ENCODE measurements around the gene SNX11. TPM values are rescaled to one million over a fixed set of nuclear protein-coding genes. Genes with fewer than 3 reads are reported as not detected.

SNX11 gene
- total RNA-seq, 1 donor from 2014 or later, result 10.5 TPM

DNA sequence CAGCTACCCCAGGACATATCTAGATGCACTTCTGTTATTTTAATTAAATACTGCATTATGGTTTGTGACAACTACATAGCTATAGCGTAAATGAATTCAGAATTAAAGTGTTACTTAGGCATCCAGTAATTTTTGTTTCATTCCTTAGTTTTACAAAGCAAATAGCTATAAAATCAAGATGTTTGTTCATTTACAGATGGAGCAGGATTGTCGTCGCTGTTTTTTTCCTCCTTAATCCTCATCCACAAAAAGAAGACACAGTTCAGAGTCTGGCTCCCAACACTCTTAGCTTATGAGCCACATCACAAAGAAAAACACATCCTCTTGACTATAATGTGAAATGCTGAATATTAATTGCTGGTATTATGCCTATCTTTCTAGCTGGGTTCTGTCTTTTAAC, 43.7 kb downstream of the SNX11 start:
- DNase-seq (ENCODE audit: missing footprints), result no peak
- no peak for ATAC-seq
- intact Hi-C loops (cut with DNase I), result no loop called here

DNA sequence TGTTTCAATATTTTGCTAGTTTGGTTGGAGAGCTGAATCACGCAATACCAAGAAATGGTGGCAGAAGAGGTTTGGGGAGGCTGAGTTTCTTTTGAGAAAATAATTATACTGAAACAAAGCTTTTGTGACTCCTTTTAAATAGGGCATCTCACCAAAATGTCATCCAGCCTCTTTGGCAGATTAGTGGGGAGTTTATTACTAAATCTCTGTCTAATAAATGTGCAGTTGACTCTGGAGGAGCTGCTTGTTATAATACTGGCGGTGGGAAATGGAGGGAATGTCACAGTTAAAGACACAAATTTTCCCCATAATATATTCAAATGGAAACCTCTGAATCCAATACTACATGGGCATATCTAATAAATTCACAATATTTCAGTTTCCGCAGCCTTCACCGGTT, 44.7 kb downstream of the SNX11 start:
- intact Hi-C loops (cut with DNase I), result no loop called here
- DNase-seq (ENCODE audit: missing footprints) (no peak), ATAC-seq (no peak)

GRCh38 chr17:48153691-48154358, 46.3 kb downstream of the SNX11 start:
- ATAC-seq (no peak), DNase-seq (ENCODE audit: missing footprints) (no peak)
- intact Hi-C loops (cut with DNase I), result no loop called here

DNA sequence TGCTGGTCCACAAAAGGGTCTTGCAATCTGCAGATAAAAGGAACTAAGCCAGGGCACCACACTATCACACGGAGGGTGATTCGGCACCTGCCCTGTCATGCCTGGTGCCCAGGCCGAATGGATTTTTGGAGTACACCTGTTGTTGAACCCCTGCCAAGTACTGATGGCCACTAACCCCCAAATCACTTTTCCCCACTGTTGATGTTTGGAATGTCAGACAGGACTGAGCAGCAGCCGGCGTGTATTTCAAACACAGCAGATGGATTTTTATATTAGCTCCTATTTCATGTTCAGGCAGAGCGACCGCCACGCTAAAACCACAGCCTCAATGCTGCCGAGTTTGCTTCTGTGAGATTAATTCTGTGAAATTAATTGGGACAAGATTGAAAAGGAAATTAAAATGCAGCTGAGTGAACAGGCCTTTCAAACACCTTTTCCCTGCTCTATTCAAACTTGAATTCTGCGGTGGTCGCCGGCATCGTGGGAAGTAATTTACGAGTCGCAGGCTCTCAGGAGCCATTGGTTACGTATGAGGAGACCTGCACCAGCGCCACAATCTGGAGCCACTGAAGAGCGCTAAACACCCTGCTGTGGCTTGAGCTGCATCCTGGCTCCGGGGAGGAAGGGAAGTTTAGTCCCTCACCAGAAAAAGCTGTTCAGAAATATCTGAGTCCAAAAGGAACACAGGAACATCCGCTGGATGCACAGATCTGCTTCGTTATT, 48.5 kb downstream of the SNX11 start:
- ATAC-seq, result no peak
- intact Hi-C loops (cut with DNase I), result no loop called here
- no peak for DNase-seq (ENCODE audit: missing footprints)

DNA sequence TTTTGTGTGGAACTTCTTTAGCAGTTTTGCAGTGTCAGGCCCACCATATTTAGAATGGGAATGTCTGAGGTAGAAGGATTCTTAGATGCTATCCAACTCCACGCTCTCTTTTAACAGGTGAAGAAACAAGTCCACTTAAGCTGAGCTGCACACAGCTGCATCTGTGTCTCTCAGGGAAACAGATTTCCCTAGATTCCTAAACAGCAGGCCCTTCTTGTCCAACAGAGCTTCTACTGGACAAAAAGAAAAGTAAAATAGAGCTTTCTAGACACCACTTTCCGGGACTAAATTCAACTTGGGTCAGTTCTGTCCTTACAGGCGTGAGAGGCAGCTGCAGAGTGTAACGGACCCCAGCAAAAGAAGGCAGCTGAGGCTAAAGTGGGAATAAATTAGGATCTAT, 51.7 kb downstream of the SNX11 start:
- intact Hi-C loops (cut with DNase I), result no loop called here
- ATAC-seq (no peak), DNase-seq (ENCODE audit: missing footprints) (no peak)

DNA sequence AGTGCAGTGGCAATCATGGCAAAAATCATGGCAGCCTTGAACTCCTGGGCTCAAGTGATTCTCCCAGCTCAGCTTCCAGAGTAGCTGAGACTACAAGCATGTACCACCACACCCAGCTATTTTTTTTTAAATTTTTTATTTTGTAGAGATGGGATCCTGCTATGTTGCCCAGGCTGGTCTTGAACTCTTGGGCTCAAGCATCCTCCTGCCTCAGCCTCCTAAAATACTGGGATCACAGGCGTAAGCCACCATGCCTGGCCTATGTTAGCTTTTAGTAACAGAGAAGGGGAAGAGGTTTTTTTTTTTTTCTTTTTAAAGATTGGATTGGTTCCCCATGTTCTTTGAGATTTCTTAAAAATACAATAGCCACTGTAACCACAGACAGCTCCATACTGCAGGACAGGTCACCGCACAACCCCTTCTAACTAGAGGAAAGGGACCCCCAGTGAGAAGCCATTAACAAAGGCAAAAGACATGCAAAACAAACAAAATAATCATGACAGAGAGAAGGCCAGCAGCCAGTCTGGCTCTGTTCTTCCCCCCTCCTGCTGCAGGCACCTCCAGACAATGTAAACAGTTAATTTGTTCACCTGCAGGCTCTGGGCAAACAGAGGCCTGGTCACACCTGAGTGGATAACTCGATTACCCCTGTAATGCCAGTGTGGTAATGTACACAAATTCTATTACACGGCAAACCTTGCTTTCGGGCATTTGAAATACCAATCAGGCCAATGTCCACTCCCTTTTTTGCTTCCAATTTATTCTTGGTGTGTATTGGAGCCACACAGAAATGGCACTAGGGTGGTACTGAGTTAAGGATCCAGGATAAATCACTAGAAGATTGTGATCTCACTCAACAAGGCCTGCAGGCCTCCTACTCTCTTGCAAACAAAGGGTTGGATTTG, 52.9 kb downstream of the SNX11 start:
- no peak for ATAC-seq
- intact Hi-C loops (cut with DNase I), result no loop called here
- no peak for DNase-seq (ENCODE audit: missing footprints)

DNA sequence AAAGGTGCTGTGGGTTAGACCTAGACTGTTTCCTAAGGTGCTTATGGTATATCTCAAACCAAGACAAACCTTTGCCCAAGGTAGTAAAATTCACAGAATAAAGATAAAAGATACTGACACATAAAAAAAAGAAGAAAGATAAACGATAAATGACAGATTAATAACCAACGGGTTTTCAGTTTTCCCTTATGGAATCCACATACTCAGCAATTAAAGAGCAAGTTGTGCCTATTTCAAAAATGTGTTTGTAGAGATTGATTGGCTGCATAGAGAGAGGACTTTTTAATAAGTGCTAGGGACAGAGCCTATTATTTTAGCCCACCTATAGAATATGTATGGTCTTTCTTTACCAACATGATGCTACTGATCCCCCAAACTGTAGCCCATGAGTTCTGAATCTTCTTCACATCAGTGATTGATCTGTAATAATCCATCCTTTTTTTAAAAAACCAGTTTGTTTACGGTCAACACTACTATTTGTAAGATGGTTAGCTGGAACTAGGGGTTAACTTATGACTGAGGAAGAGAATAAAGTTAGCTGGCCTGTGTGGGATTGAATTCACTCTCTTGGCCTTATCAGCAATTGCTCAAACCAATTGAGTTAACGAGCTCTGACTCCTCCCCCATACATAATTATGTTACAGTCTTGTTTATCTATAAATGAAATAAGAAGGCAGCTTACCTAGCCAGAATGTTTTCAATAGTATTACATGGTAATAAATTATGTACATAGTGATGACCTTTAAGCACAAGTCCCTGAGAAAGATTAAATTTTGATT, 53.8 kb downstream of the SNX11 start:
- intact Hi-C loops (cut with DNase I), result no loop called here
- ATAC-seq, result no peak
- no peak for DNase-seq (ENCODE audit: missing footprints)

DNA sequence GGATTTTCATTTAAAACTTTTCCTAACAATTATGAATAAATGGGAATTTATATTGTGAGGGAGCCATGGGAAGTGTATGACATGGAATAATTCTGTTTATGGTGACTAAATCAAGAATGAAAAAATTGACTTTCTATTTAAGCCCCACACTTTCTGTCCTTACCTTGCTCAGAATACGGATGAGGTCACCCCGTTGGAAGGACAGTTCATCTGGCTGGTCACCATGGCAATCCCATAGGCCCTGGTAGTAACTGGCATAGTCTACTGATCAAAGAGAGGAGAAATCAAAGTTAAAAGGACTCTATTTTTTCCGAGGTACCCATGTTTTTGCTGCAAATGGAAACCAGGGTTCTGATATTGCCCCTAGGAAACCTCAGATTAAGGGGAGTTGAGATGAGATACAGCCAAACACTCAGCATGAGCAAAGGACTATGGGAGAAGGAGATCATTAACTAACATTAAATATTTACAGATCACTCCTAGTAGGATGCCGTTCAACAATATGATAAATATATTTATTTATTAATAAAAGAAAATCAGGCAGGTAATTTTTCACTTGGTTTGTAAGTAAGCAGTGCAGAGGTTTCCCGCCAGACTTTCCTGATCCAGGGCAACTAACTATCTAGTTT, 54.9 kb downstream of the SNX11 start:
- intact Hi-C loops (cut with DNase I), result no loop called here
- DNase-seq (ENCODE audit: missing footprints) (no peak), ATAC-seq (no peak)

GRCh38 chr17:48162946-48163506, 55.5 kb downstream of the SNX11 start:
- ATAC-seq (no peak), DNase-seq (ENCODE audit: missing footprints) (no peak)
- intact Hi-C loops (cut with DNase I), result no loop called here

DNA sequence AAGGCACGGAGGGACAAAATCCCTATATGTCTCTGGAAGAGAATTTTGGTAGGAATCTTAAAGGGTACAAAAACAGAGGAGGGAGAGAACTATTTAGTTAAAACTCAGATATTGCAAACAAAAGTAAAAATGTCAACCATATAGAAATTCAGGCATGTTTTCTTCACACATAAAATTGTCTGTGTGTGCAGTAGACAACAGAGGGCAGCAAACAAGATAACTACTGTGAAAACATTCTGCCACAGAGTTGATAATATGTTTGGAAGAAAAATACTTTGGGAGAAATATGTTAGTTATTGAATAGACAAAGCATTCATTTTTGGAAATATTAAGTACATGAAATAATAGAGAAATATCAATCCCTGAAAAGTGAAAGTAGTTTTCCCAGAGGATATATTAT, 56.2 kb downstream of the SNX11 start:
- intact Hi-C loops (cut with DNase I), result no loop called here
- ATAC-seq (no peak), DNase-seq (ENCODE audit: missing footprints) (no peak)

- ATAC-seq (no peak), DNase-seq (ENCODE audit: missing footprints) (no peak)
- intact Hi-C loops (cut with DNase I), result no loop called here
These were observed 62.4 kb downstream of the SNX11 start for GRCh38 chr17:48169926-48170325.

Small RNA genes within 50 kb of the gene (microRNA-seq; reads per million reads assigned to microRNA genes)
- gene MIR1203, result not detected

Other genes with a start within 250 kb of the SNX11 start
- gene SP2, start 211.5 kb upstream of the SNX11 start, total RNA-seq, result 11.7 TPM
- 27.8 TPM for gene PNPO, start 166.2 kb upstream of the SNX11 start, total RNA-seq
- gene PRR15L, start 149.9 kb upstream of the SNX11 start, total RNA-seq, result not detected
- gene CDK5RAP3, start 136.7 kb upstream of the SNX11 start, total RNA-seq, result 50.0 TPM
- gene COPZ2, start 70.0 kb upstream of the SNX11 start, total RNA-seq, result 52.9 TPM
- gene NFE2L1, start 59.4 kb upstream of the SNX11 start, total RNA-seq, result 775 TPM
- 40.0 TPM for gene CBX1, start 6.3 kb upstream of the SNX11 start, total RNA-seq